ENCODE data around the gene EPYC.

Gene EPYC

GRCh38 chr12:90974286-90974685 is 30.5 kb downstream of the EPYC start:
- no peak for TF ChIP-seq SP2 (tag by site-specific recombination; IDR thresholded peaks at IDR 0.05)
- TF ChIP-seq ZBTB8A (tag by site-specific recombination; IDR thresholded peaks at IDR 0.05): no peak
- no peak for TF ChIP-seq ZSCAN30 (tag by site-specific recombination; IDR thresholded peaks at IDR 0.05)
- TF ChIP-seq ZNF292 (tag by site-specific recombination; IDR thresholded peaks at IDR 0.05; ENCODE audit: borderline replicate concordance, low read depth): no peak
- TF ChIP-seq ZNF473 (tag by site-specific recombination; IDR thresholded peaks at IDR 0.05): no peak
- TF ChIP-seq ZNF214 (tag by site-specific recombination; IDR thresholded peaks at IDR 0.05; ENCODE audit: borderline replicate concordance): no peak
- no peak for TF ChIP-seq ZNF624 (tag by site-specific recombination; IDR thresholded peaks at IDR 0.05)
- no peak for TF ChIP-seq ZNF19 (tag by site-specific recombination; IDR thresholded peaks at IDR 0.05; ENCODE audit: low read depth)
- TF ChIP-seq KLF9 (tag by site-specific recombination; IDR thresholded peaks at IDR 0.05; ENCODE audit: low read depth): no peak
- TF ChIP-seq SALL2 (tag by site-specific recombination; IDR thresholded peaks at IDR 0.05; ENCODE audit: borderline replicate concordance): no peak
- TF ChIP-seq ZNF560 (tag by site-specific recombination; IDR thresholded peaks at IDR 0.05; ENCODE audit: borderline replicate concordance): no peak
- TF ChIP-seq, protein P1, sequence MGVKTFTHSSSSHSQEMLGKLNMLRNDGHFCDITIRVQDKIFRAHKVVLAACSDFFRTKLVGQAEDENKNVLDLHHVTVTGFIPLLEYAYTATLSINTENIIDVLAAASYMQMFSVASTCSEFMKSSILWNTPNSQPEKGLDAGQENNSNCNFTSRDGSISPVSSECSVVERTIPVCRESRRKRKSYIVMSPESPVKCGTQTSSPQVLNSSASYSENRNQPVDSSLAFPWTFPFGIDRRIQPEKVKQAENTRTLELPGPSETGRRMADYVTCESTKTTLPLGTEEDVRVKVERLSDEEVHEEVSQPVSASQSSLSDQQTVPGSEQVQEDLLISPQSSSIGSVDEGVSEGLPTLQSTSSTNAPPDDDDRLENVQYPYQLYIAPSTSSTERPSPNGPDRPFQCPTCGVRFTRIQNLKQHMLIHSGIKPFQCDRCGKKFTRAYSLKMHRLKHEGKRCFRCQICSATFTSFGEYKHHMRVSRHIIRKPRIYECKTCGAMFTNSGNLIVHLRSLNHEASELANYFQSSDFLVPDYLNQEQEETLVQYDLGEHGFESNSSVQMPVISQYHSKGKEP (tag by site-specific recombination; IDR thresholded peaks at IDR 0.05): no peak
- TF ChIP-seq, protein P2, sequence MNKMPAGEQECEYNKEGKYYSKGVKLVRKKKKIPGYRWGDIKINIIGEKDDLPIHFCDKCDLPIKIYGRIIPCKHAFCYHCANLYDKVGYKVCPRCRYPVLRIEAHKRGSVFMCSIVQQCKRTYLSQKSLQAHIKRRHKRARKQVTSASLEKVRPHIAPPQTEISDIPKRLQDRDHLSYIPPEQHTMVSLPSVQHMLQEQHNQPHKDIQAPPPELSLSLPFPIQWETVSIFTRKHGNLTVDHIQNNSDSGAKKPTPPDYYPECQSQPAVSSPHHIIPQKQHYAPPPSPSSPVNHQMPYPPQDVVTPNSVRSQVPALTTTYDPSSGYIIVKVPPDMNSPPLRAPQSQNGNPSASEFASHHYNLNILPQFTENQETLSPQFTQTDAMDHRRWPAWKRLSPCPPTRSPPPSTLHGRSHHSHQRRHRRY (tag by site-specific recombination; IDR thresholded peaks at IDR 0.05): no peak
- TF ChIP-seq ZNF184 (tag by site-specific recombination; IDR thresholded peaks at IDR 0.05): no peak
- TF ChIP-seq YY2 (tag by site-specific recombination; IDR thresholded peaks at IDR 0.05): no peak
- no peak for TF ChIP-seq EGR2 (tag by site-specific recombination; IDR thresholded peaks at IDR 0.05; ENCODE audit: low read depth)
- CTCF ChIA-PET: interaction anchor here (0.8 to 2.3 kb wide), 2 partner anchors 28 to 33 kb away, joined by 3 to 9 read pairs; no protein-coding TSS in a partner anchor
- H3K36me3 ChIP-seq (ENCODE audit: control insufficient read depth in 2 of 2, insufficient read depth in 1 of 2, low read length in 2 of 2): no peaks in the 10 kb centered on the region
- H3K4me3 ChIP-seq (ENCODE audit: low read depth, low read length): no peak overlapping the region
- H3K9me3 ChIP-seq (ENCODE audit: control insufficient read depth, insufficient read depth, low read depth, low read length): no peaks in the 10 kb centered on the region
- H3K27ac ChIP-seq (ENCODE audit: extremely low read depth, low read depth, low read length): no peak overlapping the region
- POLR2A ChIA-PET: no interaction called here
- no peaks in the 10 kb centered on the region for H3K4me1 ChIP-seq (ENCODE audit: control insufficient read depth, insufficient read depth, low read length)

GRCh38 chr12:90972226-90972625 is 32.5 kb downstream of the EPYC start:
- H3K36me3 ChIP-seq (ENCODE audit: control insufficient read depth in 2 of 2, insufficient read depth in 1 of 2, low read length in 2 of 2): no peaks in the 10 kb centered on the region
- no peaks in the 10 kb centered on the region for H3K4me1 ChIP-seq (ENCODE audit: control insufficient read depth, insufficient read depth, low read length)
- no peak overlapping the region for H3K27ac ChIP-seq (ENCODE audit: extremely low read depth, low read depth, low read length)
- H3K4me3 ChIP-seq (ENCODE audit: low read depth, low read length): no peak overlapping the region
- no peaks in the 10 kb centered on the region for H3K9me3 ChIP-seq (ENCODE audit: control insufficient read depth, insufficient read depth, low read depth, low read length)
- TF ChIP-seq ZNF670 (tag by site-specific recombination; IDR thresholded peaks at IDR 0.05; ENCODE audit: low read depth): no peak
- no peak for TF ChIP-seq FEZF1 (tag by site-specific recombination; IDR thresholded peaks at IDR 0.05)
- TF ChIP-seq ZNF596 (tag by site-specific recombination; IDR thresholded peaks at IDR 0.05): no peak
- no peak for TF ChIP-seq ZNF768 (tag by site-specific recombination; IDR thresholded peaks at IDR 0.05)
- TF ChIP-seq ZSCAN16 (tag by site-specific recombination; IDR thresholded peaks at IDR 0.05): no peak
- TF ChIP-seq ZBTB17 (tag by site-specific recombination; IDR thresholded peaks at IDR 0.05): no peak
- POLR2A ChIA-PET: no interaction called here
- CTCF ChIA-PET: no interaction called here

GRCh38 chr12:90970911-90971310 is 33.9 kb downstream of the EPYC start:
- ChIA-PET CTCF (interaction anchor here (1.2 kb wide), 1 partner anchor 26 kb away, joined by 3 read pairs; no protein-coding TSS in a partner anchor), POLR2A (no interaction called here)
- no peak overlapping the region for H3K27ac ChIP-seq (ENCODE audit: extremely low read depth, low read depth, low read length)
- H3K4me3 ChIP-seq (ENCODE audit: low read depth, low read length): no peak overlapping the region
- H3K4me1 ChIP-seq (ENCODE audit: control insufficient read depth, insufficient read depth, low read length): no peaks in the 10 kb centered on the region
- no peaks in the 10 kb centered on the region for H3K9me3 ChIP-seq (ENCODE audit: control insufficient read depth, insufficient read depth, low read depth, low read length)
- H3K36me3 ChIP-seq (ENCODE audit: control insufficient read depth in 2 of 2, insufficient read depth in 1 of 2, low read length in 2 of 2): no peaks in the 10 kb centered on the region
- TF ChIP-seq ZNF629 (tag by site-specific recombination; IDR thresholded peaks at IDR 0.05) (no peak), TCF7L2 (IDR thresholded peaks at IDR 0.05; ENCODE audit: borderline replicate concordance, low read depth, low read length) (no peak), ZNF654 (tag by site-specific recombination; IDR thresholded peaks at IDR 0.05; ENCODE audit: low read depth) (no peak), ZNF416 (tag by site-specific recombination; IDR thresholded peaks at IDR 0.05) (no peak), ZNF155 (tag by site-specific recombination; IDR thresholded peaks at IDR 0.05) (no peak), ZNF426 (tag by site-specific recombination; IDR thresholded peaks at IDR 0.05) (no peak), ZNF354C (tag by site-specific recombination; IDR thresholded peaks at IDR 0.05; ENCODE audit: borderline replicate concordance, low read depth) (no peak)
- TF ChIP-seq, protein P3, sequence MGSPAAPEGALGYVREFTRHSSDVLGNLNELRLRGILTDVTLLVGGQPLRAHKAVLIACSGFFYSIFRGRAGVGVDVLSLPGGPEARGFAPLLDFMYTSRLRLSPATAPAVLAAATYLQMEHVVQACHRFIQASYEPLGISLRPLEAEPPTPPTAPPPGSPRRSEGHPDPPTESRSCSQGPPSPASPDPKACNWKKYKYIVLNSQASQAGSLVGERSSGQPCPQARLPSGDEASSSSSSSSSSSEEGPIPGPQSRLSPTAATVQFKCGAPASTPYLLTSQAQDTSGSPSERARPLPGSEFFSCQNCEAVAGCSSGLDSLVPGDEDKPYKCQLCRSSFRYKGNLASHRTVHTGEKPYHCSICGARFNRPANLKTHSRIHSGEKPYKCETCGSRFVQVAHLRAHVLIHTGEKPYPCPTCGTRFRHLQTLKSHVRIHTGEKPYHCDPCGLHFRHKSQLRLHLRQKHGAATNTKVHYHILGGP (tag by site-specific recombination; IDR thresholded peaks at IDR 0.05): no peak
- TF ChIP-seq, protein P2 (tag by site-specific recombination; IDR thresholded peaks at IDR 0.05): no peak

All from HEK293 (cell line).